Brain microvascular endothelial cell (primary cell): ENCODE results near the gene CBL.
"Not testable (repeated sequence)": the region's sequence is repeated elsewhere in the genome, so short reads cannot be mapped to it uniquely, and the experiment has no call there.

Source experiments
- DNase-seq: peaks from one replicate; pipeline ENCODE4 v3.0.0-alpha.2; 2020
- H3K27ac ChIP-seq: fragments of 250-450 bp; sonication (Bioruptor Pico); 2 replicates; pipeline ENCODE4 v1.5.1; 2020; ENCODE audit warnings: mild to moderate bottlenecking, moderate library complexity
- H3K27me3 ChIP-seq: fragments of 250-450 bp; sonication (Bioruptor Pico); replicated peaks from 2 replicates; pipeline ENCODE4 v1.5.1; 2020; ENCODE audit warnings: mild to moderate bottlenecking
- H3K36me3 ChIP-seq: fragments of 250-450 bp; sonication (Bioruptor Pico); replicated peaks from 2 replicates; pipeline ENCODE4 v1.5.1; 2020; ENCODE audit warnings: mild to moderate bottlenecking
- H3K4me3 ChIP-seq: 2 replicates; pipeline ENCODE4 v1.5.1; 2011; ENCODE audit warnings: low read depth, mild to moderate bottlenecking, control low read depth, low read length, moderate library complexity
- in situ Hi-C: cut with HindIII; loops from 2 replicates; pipeline ENCODE4 v1.10.0; 2017; ENCODE audit warnings: low sequenced_read_pairs, low pct_ligation_motif_present
- TF ChIP-seq, protein P1 (sequence below): IDR thresholded peaks from 2 replicates; pipeline ENCODE4 v1.5.1; 2011; ENCODE audit warnings: low read depth, mild to moderate bottlenecking, moderate library complexity, low read length, control low read depth, inconsistent platforms; ENCODE audit errors: missing control alignments

Gene CBL

DNA sequence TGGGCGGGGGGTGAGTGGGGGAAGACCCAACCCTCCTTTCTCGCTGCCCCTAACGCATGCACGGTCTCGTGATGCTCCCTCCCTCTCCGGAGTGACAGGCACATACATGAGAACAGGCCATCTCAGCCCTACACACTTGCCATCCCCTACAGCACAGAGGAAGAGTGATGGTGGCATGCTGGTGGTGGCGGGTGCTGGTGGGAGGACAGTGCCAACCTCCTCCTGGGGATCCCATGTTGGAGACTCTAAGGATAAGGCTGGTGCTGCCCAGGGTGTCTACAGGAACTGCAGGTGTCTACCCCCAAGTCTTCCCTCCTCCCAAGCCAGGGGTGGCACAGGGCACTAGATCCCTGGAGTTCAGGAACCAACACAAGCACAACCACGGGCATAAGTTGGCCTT is 44.3 kb upstream of the CBL start:
- TF ChIP-seq, protein P1, sequence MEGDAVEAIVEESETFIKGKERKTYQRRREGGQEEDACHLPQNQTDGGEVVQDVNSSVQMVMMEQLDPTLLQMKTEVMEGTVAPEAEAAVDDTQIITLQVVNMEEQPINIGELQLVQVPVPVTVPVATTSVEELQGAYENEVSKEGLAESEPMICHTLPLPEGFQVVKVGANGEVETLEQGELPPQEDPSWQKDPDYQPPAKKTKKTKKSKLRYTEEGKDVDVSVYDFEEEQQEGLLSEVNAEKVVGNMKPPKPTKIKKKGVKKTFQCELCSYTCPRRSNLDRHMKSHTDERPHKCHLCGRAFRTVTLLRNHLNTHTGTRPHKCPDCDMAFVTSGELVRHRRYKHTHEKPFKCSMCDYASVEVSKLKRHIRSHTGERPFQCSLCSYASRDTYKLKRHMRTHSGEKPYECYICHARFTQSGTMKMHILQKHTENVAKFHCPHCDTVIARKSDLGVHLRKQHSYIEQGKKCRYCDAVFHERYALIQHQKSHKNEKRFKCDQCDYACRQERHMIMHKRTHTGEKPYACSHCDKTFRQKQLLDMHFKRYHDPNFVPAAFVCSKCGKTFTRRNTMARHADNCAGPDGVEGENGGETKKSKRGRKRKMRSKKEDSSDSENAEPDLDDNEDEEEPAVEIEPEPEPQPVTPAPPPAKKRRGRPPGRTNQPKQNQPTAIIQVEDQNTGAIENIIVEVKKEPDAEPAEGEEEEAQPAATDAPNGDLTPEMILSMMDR = no peak
- no peak for DNase-seq
- H3K4me3 ChIP-seq = no peak overlapping the region
- H3K27me3 ChIP-seq = no peaks in the 10 kb centered on the region
- in situ Hi-C loops = no loop called here
- H3K36me3 ChIP-seq = no peaks in the 10 kb centered on the region
- no peak overlapping the region for H3K27ac ChIP-seq

DNA sequence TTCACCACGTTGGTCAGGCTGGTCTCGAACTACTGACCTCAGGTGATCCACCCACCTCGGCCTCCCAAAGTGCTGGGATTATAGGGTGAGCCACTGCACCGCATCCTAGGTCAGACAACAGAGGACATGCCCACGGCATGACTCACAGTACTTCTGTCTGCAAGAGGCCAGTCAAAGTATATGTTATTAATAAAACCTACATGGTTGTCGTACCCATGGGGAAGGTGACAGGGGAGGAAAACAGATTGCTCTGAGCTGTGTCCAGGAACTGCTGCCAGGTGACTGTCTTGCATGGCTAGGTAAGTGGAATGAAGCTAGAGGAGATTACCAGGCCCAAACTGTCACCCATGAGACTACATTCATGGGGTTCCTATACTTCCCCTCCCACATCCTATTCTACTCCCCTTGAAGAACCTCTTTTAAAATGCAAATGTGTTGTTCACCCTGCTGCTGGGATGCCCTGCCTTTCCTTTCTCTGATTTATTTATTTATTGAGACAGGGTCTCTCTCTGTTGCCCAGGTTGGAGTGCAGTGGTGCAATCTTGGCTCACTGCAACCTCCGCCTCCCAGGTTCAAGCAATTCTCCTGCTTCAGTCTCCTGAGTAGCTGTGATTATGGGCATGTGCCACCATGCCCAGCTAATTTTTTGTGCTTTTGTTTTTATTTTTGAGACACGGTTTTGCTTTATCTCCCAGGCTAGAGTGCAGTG is 39.6 kb upstream of the CBL start:
- DNase-seq = peak; percentile 60
- in situ Hi-C loops = no loop called here
- H3K4me3 ChIP-seq = no peak overlapping the region
- H3K27ac ChIP-seq = no peak overlapping the region
- no peaks in the 10 kb centered on the region for H3K27me3 ChIP-seq
- H3K36me3 ChIP-seq = no peaks in the 10 kb centered on the region
- TF ChIP-seq, protein P1 = no peak

DNA sequence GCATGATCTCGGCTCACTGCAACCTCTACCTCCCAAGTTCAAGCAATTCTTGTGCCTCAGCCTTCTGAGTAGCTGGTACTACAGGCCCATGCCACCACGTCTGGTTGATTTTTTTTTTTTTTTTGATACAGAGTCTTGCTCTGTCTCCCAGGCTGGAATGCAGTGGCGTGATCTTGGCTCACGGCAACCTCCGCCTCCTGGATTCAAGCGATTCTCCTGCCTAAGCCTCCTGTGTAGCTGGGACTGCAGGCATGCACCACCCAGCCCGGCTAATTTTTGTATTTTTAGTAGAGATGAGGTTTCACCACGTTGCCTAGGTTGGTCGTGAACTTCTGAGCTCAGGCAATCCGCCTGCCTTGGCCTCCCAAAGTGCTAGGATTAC is 39.1 kb upstream of the CBL start:
- DNase-seq, H3K36me3 ChIP-seq, in situ Hi-C loops, H3K27me3 ChIP-seq, H3K27ac ChIP-seq, H3K4me3 ChIP-seq: not testable (repeated sequence)

DNA sequence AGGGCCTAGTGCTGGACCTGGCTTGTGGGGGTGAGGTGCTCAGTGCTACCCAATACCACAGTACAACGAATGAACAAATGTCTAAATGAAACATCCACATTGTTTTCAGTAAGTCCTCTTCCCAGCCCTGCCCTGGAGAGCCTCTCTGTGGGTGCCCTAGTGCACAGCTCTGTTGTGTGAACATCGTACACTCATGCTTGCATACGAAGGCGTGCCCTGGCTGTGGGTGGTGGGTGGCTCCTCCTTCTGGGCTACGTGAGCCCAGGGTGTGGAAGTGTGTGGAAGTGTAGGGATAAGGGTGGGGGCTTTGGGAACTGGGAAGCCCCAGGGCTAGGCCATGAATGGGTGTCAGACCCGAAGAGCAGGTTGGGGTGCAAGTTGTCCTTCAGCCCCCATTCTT is 38.2 kb upstream of the CBL start:
- no peak for DNase-seq
- in situ Hi-C loops = no loop called here

DNA sequence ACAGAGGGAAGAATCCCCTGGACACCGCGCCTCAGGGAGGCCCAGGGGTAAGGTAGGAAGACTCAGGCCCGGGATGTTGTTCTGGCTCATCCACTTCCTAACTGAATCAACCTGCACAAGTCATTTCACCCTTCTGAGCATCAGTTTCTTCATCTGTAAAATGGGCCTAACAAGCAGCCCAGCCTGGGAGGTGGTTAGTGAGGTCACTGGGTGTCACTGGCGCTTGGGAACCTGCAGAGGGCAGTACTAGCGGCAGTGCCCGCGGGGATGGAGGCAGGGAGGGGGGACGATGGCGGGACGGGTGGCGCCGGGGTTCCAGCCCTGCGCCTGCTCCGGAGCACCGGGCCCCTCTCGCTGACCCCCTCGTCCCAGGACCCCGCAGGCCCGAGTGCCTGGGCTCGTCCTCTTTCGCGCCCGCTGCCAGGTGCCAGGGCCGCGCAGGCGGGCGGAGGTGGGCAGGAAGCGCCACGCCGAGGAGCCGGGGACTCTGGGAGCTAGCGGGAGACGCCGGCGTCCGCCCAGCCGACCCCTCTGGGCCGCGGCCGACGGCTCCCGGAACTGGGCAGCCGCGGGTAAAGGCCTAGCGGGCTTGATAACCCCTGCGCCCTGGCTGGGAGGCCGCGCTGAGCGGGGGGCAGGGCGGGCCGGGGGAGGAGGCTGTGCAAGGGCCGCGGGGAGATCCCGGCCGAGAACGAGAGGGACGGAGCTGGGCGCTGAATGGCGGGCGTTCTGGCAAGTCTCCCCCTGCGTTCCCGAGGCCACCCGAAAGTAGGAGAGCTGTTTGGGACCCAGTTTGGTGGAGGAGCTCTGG is 37.5 kb upstream of the CBL start, which contains the start of gene NLRX1:
NLRX1 (plus strand) TSS at position 255 of the 811 bp plus-strand sequence. CDS start 2,679 bp downstream, outside the sequence.
- in situ Hi-C loops = no loop called here
- Histone ChIP-seq H3K27me3 (no peaks in the 10 kb centered on the region), H3K36me3 (no peaks in the 10 kb centered on the region), H3K27ac (peak within 1 kb of the TSS; percentile 18), H3K4me3 (peak within 1 kb of the TSS; percentile 61)
- TF ChIP-seq, protein P1 = peak; percentile 88
- peak; percentile 59 for DNase-seq

More for the DNA sequence above, 38.2 kb upstream of the CBL start:
- no peaks in the 10 kb centered on the region for H3K36me3 ChIP-seq
- no peak overlapping the region for H3K27ac ChIP-seq
- no peak overlapping the region for H3K4me3 ChIP-seq
- TF ChIP-seq, protein P1 = no peak
- H3K27me3 ChIP-seq = no peaks in the 10 kb centered on the region

DNA sequence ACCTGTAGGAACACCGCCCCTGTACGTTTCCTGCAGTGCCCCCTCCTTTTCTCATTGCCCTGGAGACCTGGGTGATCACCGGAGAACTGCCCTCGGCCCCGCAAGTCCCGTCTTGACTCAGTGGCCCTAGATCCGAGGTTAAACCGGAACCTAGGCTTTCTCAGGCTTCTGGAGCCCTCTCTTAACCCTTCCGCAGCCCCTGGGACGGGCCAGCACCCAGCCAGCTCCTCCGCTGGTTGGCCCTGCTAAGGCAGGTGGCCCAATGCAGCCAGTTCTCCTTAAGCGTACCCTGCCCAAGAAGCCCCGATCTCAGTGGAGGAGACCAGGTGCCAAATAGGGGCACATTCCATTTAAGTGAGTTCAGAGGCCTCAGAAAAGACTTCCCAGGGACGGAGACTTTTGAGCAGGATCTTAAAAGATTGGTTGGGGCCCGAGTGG is 36.8 kb upstream of the CBL start:
- TF ChIP-seq, protein P1 = no peak
- no peaks in the 10 kb centered on the region for H3K36me3 ChIP-seq
- in situ Hi-C loops = no loop called here
- H3K27me3 ChIP-seq = no peaks in the 10 kb centered on the region
- H3K4me3 ChIP-seq = peak overlapping the region; percentile 61
- H3K27ac ChIP-seq = no peak overlapping the region
- no peak for DNase-seq
